GM23338 (cell line): ENCODE results near the gene ESPNL.

Experiments
- CREB1 ChIP-seq: fragments of 250-450 bp; sonication (Bioruptor Pico); IDR thresholded peaks from 2 replicates; pipeline ENCODE4 v1.5.0; 2020; ENCODE audit warnings: low read depth, mild to moderate bottlenecking, moderate library complexity
- CTCF ChIP-seq, 2 experiments: fragments of 200-600 bp in 1 of 2; sonication (generic) in 1 of 2; conservative IDR thresholded peaks; 2 replicates each; pipeline versions ENCODE4 v1.5.1 to v1.6.1; 2016 to 2017; ENCODE audit warnings: antibody characterized with exemption in 2 of 2, low read depth in 2 of 2, mild to moderate bottlenecking in 2 of 2, moderate library complexity in 1 of 2
- EZH2 ChIP-seq: fragments of 200-600 bp; sonication (generic); IDR thresholded peaks from one replicate; pipeline ENCODE4 v1.8.0; 2017; ENCODE audit warnings: antibody characterized with exemption, mild to moderate bottlenecking, low read depth; ENCODE audit not compliant: unreplicated experiment
- EZH2phosphoT487 ChIP-seq: fragments of 200-600 bp; sonication (generic); IDR thresholded peaks from one replicate; pipeline ENCODE4 v1.8.1; 2018; ENCODE audit warnings: antibody characterized with exemption; ENCODE audit not compliant: unreplicated experiment
- POLR2AphosphoS5 ChIP-seq: IDR thresholded peaks from 2 replicates; pipeline ENCODE4 v1.6.1; 2016; ENCODE audit warnings: antibody characterized with exemption, low read depth
- REST ChIP-seq: IDR thresholded peaks from one replicate; pipeline ENCODE4 v1.6.1; 2018; ENCODE audit warnings: antibody characterized with exemption; ENCODE audit not compliant: unreplicated experiment
- ZNF331 ChIP-seq: fragments of 250-450 bp; sonication (Bioruptor Pico); IDR thresholded peaks from 2 replicates; pipeline ENCODE4 v1.5.0; 2020; ENCODE audit warnings: low read depth, mild to moderate bottlenecking, moderate library complexity

DNA sequence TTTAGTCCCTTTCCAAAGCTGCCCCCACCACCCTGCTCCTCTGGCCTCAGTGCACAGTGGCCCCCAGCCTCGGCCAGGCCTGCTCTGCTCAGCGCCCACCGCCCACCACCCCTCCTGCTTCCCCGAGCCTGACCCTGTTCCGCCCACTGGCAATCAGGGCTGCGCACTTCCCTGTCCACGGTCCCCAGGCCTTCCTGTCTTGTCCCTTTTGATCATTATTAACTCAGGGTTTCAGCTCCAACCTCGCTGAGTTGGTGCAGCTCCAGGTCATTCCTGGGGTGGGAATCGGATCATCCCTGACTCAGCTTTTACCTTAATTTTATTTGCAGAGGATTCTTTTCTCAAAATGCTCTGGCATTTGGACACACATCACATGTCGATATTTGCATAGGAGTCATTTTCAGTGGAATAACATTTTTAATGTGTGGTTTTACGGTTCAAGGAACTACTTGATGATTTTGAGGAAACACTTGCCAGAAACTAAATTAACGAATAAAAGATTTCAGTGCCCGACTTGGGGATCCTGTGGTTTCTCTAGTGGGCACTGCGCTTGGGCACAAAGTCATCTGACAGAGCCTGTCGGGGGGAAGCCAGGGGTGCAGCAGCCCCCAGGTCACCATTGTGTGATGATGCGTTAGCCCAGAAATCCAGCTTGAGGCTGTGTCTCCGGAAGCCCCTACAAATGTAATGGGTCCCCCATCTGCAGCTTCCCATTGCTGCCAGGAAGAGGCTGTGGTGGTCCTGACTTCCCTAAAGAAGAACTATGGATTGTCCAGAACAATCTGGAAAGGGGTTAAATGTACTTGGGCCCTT is 1.0 kb upstream of the ESPNL start:
- TF ChIP-seq CTCF (conservative IDR thresholded peaks at IDR 0.05; ENCODE audit: low read depth in 2 of 2) (no peak), CREB1 (CRISPR knock-in tag) (no peak), REST (no peak), POLR2AphosphoS5 (no peak), EZH2 (no peak), EZH2phosphoT487 (no peak), ZNF331 (CRISPR knock-in tag) (no peak)
